GM12874 (cell line): ENCODE results near the gene SERPINA4.

ENCODE experiments used
- CTCF ChIP-seq: IDR thresholded peaks from 2 replicates; pipeline ENCODE4 v1.5.1; 2011; ENCODE audit warnings: low read depth, mild to moderate bottlenecking, control low read depth, low read length, moderate library complexity; ENCODE audit not compliant: insufficient read depth

The SERPINA4 gene

GRCh38 chr14:94561656-94562010 is 391 bp downstream of the SERPINA4 start:
- TF ChIP-seq CTCF = no peak

GRCh38 chr14:94562022-94562421 is 780 bp downstream of the SERPINA4 start:
- no peak for TF ChIP-seq CTCF

GRCh38 chr14:94562941-94563883 is 2.0 kb downstream of the SERPINA4 start:
- no peak for TF ChIP-seq CTCF

GRCh38 chr14:94564381-94564780 is 3.1 kb downstream of the SERPINA4 start:
- TF ChIP-seq CTCF = no peak

- no peak for TF ChIP-seq CTCF
Measured at GRCh38 chr14:94568186-94568585, 6.9 kb downstream of the SERPINA4 start.

GRCh38 chr14:94569381-94570001 is 8.2 kb downstream of the SERPINA4 start:
- no peak for TF ChIP-seq CTCF

GRCh38 chr14:94570002-94570400 is 8.8 kb downstream of the SERPINA4 start:
- TF ChIP-seq CTCF = no peak
